ENCODE measurements around the gene LRWD1.

The LRWD1 gene

DNA sequence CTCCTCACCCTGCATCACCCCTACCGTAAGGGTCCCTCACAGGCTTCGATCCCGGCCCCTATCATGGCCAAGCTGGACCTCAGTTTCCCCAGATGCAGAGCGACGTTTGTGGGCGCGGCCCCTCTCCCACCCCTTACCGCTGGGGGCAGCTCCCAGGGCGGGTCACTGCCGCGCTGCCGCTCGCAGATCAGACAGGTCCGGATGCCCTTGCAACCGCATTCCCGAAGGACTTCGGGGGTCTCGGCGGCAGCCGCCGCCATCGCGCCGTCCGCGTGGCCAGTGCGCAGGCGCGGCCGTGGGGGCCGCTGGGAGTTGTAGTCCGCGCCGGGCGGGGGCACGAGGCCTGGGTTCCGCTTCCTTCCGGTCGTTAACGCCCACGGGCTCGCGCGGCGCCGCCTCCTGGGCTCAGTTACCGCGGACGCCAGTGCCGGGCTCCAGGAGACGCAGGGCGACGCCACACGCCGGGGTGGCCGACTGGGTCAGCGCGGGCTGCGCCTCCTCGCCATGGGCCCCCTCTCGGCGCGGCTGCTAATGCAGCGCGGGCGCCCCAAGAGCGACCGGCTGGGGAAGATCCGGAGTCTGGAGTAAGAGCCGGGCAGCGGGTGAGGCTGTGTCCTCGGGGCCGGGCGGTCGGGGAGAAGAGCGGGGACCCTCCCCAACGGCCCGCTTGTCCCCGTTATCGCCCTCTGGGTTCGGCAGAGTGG is at the start of gene LRWD1, which contains the start of gene ALKBH4:
LRWD1 (plus strand) TSS at position 408 of the 704 bp plus-strand sequence; CDS start at position 505, 97 bp downstream.
ALKBH4 (minus strand) TSS at position 287 of the 704 bp plus-strand sequence; CDS start at position 260, 27 bp downstream.
- peak; percentile 88 for DNase-seq (ENCODE audit: low read depth)

DNA sequence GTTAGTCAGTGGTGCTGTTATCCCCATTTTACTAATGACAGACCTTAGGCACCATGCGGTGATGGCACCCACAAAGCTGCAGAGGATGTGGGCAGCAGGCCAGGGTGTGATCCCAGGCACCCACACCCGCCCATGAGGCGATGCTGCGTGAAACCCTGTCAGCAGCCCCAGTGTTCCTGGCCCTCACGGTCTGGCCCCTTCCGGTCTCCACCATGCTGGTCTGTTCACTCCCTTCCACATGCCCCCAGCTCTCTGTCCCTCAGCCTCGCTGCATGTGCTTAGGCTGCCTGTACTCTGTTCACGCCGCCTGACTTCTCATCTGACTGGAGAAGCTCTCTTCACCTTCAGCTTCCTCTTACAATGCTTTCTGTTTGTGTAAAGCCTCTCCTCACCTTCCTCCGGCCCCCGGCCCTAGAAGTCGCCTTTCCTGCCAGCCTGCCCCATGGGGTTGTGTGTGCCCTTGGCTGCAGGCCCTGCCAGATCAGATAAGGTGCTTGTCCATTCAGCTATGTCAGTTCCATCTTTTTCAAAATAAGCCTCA is 49.0 kb upstream of the LRWD1 start:
- DNase-seq (ENCODE audit: low read depth), result no peak

DNA sequence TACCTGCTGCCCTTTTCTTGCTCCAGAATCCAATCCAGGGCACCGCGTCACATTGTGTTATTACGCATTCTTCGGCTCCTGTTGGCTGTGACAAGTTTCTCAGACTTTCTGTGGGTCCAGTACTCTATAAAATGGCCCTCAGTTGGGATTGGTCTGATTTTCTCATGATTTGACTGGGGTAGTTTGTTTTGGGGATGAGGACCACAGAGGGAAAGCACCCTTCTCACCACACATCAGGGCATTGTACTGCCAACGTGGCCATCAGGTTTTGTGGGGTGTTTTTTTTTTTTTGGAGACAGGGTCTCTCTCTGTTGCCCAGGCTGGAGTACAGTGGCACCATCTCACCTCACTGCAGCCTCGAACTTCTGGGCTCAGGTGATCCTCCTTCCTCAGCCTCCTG is 48.4 kb upstream of the LRWD1 start:
- no peak for DNase-seq (ENCODE audit: low read depth)

DNA sequence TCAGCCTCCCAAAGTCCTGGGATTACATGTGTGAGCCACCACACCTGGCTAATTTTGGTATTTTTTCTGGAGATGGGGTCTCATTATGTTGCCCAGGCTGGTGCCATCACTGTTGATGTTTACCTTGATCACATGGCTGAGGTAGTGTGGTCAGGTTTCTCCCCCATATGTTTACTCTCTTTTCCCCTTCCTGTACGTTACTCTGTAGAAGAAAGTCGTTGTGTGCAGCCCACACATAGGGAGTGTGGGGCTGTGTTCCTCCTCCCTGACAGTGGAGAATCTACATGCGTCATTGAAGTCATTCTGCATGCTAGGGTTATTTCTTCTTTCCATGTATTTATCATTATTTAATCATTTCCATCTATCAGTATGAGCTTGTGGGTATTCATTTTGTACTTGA is 47.7 kb upstream of the LRWD1 start:
- DNase-seq (ENCODE audit: low read depth), result no peak

DNA sequence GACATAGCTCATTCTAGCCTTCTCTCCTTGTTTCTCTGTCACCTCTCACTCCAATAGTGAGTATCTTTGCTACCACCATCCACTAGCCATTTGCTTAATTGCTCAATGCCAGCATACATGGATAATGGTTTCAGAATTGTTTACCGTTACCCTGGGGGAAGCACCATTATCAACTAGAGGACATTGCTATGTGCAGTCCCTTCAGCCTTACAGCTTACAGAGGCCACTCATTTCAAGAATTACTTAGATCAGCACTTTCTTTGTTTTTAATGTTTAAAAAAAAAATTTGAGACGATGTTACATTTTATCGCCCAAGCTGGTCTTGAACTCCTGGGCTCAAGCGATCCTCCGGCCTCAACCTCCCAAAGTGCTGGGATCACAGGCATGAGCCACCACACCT is 46.2 kb upstream of the LRWD1 start:
- no peak for DNase-seq (ENCODE audit: low read depth)

DNA sequence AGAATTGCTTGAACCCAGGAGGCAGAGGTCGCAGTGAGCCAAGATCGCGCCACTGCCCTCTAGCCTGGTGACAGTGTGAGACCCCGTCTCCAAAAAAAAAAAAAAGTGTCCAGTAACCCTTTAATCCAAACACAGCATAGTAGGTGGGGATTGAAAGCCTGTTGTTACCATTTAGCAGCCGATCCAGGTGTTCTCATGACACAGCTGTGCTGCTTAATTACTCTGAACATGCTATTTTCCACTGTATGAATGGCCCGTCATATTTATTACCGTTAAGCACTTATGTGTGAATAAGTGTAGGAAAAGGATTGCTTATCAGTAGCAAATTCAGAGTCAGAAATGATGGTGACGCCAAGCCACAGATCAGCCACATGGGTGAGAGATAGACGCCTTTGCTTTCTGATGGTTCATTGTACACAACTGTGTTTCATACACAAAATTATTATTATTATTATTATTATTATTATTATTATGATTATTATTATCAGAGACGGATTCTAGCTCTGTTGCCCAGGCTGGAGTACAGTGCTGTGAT is 43.0 kb upstream of the LRWD1 start:
- no peak for DNase-seq (ENCODE audit: low read depth)

DNA sequence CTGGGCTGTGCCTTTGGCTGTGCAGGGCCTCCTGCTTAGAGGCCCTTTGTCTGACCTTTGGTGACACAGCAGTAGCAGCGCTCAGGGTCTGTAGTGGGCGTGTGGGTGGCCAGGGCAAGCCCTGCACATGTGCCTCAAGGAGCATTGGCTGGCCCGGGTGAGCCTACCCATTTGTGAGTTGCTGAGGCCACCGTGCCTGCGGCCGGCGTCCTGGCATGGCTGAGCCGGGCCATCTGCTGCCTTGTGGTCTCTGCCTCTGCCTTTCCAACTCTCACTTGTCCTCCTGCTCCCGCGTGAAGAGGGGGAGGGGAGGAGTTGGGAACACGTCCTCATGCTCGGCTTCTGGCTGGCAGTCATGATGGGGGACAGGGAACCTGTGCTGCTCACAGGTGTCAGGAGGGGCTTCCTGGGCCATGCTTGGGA is 40.6 kb upstream of the LRWD1 start:
- DNase-seq (ENCODE audit: low read depth), result no peak

DNA sequence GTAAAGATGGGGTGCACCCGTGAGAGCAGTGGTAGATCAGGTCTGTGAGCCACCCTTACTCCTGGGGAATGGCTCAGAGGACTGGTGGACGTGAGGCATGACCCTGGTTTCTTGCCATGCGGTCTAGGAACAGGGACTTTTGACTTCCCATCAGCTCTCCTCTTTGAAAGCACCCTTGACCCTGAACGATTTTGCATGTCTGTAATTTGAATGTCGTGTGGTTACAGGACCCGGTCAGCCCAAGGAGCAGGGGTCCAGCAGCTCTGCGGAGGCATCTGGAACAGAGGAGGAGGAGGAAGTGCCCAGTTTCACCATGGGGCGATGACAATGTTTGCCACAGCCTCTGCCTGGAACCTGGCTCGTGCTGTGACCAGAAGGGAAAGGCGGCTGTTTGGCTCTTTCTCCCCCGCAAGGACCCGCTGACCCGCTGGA is 40.0 kb upstream of the LRWD1 start:
- DNase-seq (ENCODE audit: low read depth), result no peak

DNA sequence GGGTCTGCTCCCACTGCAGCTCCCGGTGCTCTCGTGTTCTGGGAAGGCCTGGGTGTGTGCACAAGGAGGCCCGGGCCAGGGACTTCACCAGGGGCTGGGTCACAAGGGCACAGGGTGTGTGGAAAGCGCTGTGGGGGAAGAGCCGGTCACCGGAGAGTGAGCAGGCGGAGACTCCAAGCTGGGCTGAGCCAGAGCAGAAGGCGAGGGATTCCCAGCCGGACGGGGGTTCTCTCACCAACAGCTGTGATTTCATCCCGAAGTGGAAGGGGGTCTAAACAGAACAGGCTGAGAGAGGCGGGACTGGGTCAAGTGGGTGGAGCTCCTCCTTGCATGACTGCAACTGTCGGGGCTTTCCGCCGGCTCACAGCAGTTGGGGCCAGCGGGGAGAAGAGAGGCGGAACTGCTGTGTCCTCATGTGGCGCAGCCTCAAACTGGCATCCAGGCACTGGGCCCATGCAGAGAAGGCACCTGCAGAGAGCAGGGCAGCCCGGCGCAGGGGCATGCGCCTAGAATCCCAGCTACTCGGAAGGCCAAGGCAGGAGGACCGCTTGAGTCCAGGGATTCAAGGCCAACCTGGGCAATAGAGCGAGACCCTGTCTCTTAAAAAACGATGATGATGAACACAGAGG is 39.0 kb upstream of the LRWD1 start:
- DNase-seq (ENCODE audit: low read depth), result peak; percentile 79

DNA sequence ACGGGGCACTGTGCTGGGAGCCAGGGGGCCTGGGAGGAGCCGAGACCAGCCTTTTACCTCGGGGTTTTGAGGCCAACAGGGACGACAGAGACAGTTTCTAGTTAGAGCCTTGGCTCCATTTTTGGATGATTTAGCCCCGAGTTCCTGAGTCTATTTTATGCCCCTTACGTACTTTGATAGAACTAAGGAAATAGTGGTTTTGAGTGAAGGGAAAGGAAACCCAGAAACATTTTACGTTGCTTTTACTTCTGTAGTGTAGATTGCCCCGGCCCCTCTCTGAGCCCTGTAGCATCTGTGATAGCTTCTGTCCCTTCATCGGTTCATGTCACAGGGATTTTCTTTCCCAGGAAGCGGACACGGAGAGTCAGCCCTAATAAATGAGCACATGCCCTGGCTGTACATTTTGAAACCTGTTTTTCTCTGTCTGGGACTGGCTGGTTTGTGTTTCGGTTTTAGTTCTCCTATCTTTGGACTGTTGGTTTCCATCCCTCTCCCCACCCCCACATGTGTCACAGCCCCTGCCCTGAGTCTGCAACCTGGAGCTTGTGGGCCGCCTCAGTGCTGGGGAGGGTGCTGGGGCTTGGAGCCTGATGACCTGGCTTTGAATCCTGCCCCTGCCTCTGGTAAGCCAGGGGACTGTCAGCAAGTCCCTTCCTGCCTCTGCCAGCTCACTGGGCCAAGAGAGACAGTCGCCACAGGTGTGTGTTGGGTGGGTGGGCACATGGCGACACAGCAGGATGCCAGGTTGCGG is 38.3 kb upstream of the LRWD1 start:
- DNase-seq (ENCODE audit: low read depth), result peak; percentile 45

DNA sequence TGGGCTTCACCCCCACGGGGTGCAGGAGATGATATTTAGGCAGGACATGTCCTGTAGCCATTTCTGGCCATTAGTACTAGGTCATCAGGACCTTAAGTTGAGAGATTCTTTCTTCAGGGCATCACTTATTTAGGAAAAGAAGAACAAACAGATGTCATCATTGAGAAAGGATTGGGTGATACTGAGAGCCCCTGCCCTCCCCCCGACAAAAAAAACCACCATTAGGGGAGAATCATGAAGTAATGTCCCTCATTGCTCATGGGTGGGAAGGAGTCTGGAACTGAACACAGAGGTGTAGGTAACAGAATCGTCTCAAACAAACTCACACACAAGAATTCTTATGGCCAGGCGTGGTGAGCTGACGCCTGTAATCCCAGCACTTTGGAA is 37.8 kb upstream of the LRWD1 start:
- DNase-seq (ENCODE audit: low read depth), result no peak

DNA sequence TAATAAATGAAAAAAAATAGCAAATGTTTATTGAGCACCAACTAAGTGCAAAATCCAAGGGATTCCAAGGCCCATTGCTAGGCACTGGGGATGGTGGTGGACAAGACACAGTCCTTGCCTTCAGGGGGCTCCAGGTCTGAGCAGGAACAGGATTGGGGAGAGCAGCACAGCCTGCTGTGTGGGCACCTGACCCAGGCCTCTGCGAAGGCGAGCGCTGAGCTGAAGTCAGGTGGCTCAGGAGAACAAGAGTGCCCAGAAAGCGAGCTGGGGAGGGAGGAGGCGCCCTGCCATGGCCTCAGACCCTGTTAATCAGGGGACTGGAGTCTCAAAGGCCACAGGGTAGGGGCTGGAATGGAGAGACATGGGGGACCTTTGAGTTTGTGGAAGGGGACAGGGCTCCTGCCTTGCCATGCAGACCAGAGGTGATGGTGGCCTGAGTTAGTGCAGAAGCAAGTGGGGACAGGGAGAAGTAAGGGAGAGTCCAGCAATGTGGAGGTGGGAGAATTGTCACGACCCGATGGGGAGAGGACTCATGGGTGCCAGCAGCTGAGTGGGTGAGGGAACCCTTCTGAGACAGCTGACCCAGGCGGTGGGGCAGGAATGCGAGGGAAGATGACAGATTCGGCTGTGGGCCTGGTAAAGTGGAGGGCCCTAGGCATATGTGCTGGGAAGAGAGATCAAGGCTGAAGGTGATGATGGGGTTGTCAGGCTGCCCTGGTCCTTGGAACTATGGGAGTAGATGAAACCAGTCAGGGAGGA is 35.5 kb upstream of the LRWD1 start:
- no peak for DNase-seq (ENCODE audit: low read depth)

DNA sequence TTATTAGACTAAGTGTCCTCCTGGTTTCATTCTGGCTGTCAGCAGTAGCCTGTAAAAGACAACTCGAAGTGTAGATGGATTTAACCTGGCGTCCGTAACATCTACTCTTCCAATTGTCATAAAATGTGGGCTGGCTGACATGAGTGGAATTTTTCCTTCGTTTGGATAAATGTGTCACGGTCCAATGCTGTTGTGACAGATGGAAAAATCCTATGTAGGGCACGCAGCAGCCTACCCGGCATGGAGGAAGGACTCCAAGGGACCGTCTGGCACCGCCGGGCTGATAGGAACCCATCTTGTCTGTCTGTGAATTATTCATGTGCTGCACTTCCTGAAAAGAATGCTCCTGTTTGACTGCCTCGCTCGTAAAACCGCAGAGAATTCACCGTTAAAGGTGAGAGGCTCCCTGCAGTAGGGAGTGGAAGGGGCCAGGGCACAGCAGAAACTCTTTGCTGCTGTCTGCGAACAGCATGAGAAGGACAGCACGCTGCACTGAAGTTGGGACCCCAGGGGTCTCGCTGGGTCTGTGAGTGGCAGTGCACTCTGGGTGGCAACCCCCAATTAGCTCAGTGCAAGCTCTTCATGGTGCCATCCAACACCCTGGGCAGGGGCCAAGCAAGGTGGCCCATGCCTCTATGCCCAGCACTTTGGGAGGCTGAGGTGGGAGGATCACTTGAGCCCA is 33.0 kb upstream of the LRWD1 start:
- peak; percentile 42 for DNase-seq (ENCODE audit: low read depth)

DNA sequence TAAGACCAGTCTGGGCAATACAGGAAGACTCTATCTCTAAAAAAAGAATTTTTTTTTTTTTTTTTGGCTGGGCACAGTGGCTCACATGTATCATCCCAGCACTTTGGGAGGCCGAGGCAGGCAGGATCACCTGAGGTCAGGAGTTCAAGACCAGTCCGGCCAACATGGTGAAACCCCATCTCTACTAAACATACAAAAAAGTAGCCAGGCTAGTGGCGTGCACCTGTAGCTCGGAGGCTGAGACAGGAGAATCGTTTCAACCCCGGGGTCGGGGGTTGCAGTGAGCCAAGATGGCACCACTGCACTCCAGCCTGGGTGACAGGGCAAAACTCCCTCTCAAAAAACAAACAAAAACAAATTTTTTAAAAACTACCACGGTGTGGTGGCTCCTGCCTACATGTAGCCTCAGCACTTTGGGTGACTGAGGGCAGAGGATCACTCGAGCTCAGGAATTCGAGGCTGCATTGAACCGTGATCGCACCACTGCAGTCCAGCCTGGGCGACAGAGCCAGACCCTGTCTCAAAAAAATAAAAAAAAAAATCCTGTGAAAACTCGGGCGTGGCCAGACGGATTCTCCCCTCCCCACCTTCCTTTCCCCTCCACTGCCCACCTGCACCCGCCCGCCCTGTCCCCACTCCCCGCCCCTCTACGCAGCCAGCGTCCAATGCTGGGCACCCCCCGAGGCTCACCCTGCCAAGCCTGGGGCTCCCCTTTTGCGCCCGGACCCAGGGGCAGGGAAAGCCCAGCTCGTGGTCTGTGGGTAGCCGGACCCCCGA is 32.2 kb upstream of the LRWD1 start:
- DNase-seq (ENCODE audit: low read depth), result no peak

DNA sequence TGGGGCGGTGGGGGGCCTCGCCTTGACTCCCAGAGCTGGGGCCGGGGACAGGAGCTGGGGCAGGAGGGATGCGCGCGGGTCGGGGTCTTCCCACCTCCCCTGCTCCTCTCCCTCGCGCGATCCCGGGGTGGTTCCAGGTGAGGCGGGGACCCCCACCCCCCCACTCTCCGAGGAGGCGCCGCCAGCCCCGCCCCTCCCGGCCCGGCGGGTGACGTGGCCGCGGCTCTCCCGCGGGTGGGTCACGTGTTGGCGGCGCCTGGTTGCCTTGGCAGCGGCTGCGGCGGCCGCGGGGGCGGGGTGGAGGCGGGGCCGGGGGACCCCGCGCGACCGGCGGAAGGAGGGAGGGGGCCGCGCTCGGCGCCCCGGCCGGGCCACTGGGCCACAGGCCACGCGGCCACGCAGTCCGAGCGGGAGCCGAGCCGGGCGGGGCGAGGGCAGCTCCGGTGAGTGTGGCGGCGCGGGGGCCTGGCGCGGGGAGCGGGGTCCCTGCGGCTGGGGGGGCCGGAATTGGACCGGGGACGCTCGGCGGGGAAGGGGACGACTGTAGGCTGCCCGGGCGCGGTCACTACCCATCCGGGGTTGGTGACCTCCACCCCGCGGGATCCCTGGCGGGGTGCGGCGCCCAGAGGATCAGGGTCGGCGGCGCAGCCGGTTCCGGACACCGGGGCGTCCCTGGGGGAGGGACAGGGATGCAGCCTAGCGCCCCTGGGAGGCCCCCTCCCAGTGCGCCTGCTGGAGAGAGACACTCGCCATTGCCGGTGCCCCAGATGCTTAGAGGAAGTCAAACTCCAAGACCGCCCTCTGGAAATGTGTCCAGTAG is 31.4 kb upstream of the LRWD1 start, which contains the start of gene ORAI2:
ORAI2 (plus strand) TSS at position 357 of the 820 bp plus-strand sequence. CDS start 5,382 bp downstream, outside the sequence.
- peak; percentile 77 for DNase-seq (ENCODE audit: low read depth)

DNA sequence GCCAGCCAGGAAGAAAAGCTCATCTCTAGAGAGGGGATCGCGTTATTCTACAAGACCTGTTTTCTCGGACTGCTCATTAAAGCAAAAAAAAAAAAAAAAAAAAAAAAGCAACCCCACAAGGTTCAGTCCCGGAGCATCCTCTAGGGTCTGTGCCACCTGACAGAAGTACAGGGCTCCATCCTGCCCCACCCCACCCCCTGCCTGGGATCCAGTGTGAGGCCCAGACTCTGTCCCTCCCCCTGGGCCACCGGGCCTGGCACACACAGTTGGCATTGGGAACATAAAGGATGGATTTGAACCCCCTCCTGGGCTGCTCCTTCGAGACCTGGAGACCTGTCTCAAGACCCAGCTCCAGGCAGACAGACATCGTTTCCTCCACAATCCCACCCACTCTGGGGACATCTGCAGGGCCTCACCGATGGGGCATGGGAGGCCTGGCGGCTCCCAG is 30.7 kb upstream of the LRWD1 start:
- no peak for DNase-seq (ENCODE audit: low read depth)

DNA sequence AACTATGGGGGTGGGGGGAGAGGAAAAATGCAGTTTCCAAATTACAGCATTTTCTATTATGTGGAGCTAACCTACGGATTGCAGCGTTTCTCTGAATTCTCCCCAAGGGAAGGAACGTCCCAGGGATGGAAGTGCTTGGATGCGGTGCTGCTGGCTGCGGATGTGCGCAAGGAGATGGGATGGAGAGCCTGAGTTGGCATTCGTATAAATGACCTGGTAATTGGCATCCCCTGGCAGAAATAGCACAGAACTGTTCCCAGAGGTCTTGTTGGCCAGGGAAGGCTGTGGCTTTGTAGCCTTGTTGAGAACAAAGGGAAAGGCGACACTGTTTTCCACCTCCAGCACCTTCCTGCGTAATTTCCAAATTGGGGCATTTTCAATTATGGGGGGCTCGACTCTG is 28.7 kb upstream of the LRWD1 start:
- DNase-seq (ENCODE audit: low read depth), result no peak

DNA sequence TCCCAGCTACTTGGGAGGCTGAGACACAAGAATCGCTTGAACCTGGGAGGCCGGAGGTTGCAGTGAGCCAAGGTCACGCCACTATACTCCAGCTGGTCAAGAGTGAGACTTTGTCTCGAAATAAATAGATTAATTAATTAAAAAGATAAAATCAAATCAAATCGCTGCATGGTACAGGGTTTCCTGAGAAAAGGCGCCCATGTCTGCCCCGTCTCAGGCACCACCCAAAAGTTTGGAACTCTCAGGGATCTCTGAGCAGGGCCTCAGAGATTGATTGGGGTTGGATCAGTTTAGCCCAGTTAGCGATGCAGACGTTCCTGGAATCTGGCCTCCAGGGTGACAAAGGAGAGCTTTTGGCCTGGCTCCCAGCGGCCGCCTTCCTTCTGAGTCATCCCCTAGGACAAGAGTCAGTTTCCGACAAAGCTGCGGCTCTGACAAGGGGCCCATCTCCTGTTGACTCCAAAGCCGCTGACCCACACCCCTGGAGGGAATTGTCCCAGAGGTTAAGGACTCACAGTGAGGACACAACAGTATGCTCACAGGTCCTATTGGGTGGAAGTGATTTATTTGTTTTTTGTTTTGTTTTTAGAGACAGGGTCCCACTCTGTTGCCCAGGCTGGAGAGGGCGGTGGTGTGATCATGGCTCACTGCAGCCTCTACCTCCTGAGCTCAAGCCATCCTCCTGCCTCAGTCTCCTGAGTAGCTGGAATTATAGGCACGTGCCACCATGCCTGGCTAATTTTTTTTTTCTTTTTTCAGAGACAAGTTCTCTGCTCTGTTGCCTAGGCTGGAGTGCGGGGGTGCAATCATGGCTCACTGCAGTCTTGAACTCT is 24.6 kb upstream of the LRWD1 start:
- no peak for DNase-seq (ENCODE audit: low read depth)

All from stimulated activated CD8-positive, alpha-beta memory T cell treated with anti-CD3 and anti-CD28 coated beads, Interleukin-12 subunit alpha, Interleukin-12 subunit beta, amount 100 ng/mL, for 1 hour (primary cell).